ENCODE measurements around the gene NRG2. TPM values are rescaled to one million over a fixed set of nuclear protein-coding genes. Genes with fewer than 3 reads are reported as not detected.

NRG2 gene
- total and polyA plus RNA-seq, 7 experiments from 2014 or later: 0.05 to 0.22 (median 0.12) TPM; not detected in 3

- H3K4me1 Mint-ChIP-seq: peaks cover 0 to 2% (median 0%) of the 10 kb centered on the region in 7 donors
- no peak for DNase-seq
- H3K9me3 Mint-ChIP-seq: no peaks in the 10 kb centered on the region
- no peaks in the 10 kb centered on the region for H3K4me1 ChIP-seq (ENCODE audit: control insufficient read depth in 2 of 2, insufficient read depth in 2 of 2, low read length in 2 of 2)
- peaks cover 0 to 9% (median 4%) of the 10 kb centered on the region in 5 donors for H3K27me3 Mint-ChIP-seq
- ChIA-PET CTCF (no interaction called here), POLR2A (no interaction called here)
- intact Hi-C loops (cut with micrococcal nuclease): no loop called here
- H3K36me3 ChIP-seq (ENCODE audit: control insufficient read depth in 2 of 3, insufficient read depth in 3 of 3, low read length in 3 of 3): no peaks in the 10 kb centered on the region
- H3K9me3 ChIP-seq (ENCODE audit: control insufficient read depth in 2 of 3, low read length in 3 of 3): no peaks in the 10 kb centered on the region
- no peak overlapping the region for H3K4me3 Mint-ChIP-seq
- no peaks in the 10 kb centered on the region for H3K36me3 Mint-ChIP-seq
- ATAC-seq: no peak
- H3K4me3 ChIP-seq (ENCODE audit: low read length): no peak overlapping the region
- no peak overlapping the region for H3K27ac ChIP-seq (ENCODE audit: low read depth, low read length)
- H3K27ac Mint-ChIP-seq: no peak overlapping the region
- H3K27me3 ChIP-seq (ENCODE audit: control insufficient read depth in 2 of 2, insufficient read depth in 2 of 2, low read length in 2 of 2): no peaks in the 10 kb centered on the region
Observed at GRCh38 chr5:139884144-139884543, 159.0 kb downstream of the NRG2 start.

GRCh38 chr5:139882961-139883539, 160.0 kb downstream of the NRG2 start:
- no peaks in the 10 kb centered on the region for H3K36me3 Mint-ChIP-seq
- H3K27me3 Mint-ChIP-seq: peaks cover 0 to 9% (median 4%) of the 10 kb centered on the region in 5 donors
- no peaks in the 10 kb centered on the region for H3K9me3 Mint-ChIP-seq
- ATAC-seq (no peak), DNase-seq (no peak)
- H3K4me1 ChIP-seq (ENCODE audit: control insufficient read depth in 2 of 2, insufficient read depth in 2 of 2, low read length in 2 of 2): no peaks in the 10 kb centered on the region
- no peak overlapping the region for H3K27ac Mint-ChIP-seq
- intact Hi-C loops (cut with micrococcal nuclease): no loop called here
- no peaks in the 10 kb centered on the region for H3K27me3 ChIP-seq (ENCODE audit: control insufficient read depth in 2 of 2, insufficient read depth in 2 of 2, low read length in 2 of 2)
- H3K4me3 ChIP-seq (ENCODE audit: low read length): no peak overlapping the region
- CTCF ChIA-PET: no interaction called here
- POLR2A ChIA-PET: no interaction called here
- H3K27ac ChIP-seq (ENCODE audit: low read depth, low read length): no peak overlapping the region
- H3K36me3 ChIP-seq (ENCODE audit: control insufficient read depth in 2 of 3, insufficient read depth in 3 of 3, low read length in 3 of 3): no peaks in the 10 kb centered on the region
- H3K4me1 Mint-ChIP-seq: peaks cover 0 to 2% (median 0%) of the 10 kb centered on the region in 7 donors
- no peaks in the 10 kb centered on the region for H3K9me3 ChIP-seq (ENCODE audit: control insufficient read depth in 2 of 3, low read length in 3 of 3)
- no peak overlapping the region for H3K4me3 Mint-ChIP-seq

GRCh38 chr5:139882316-139882715, 160.8 kb downstream of the NRG2 start:
- Histone ChIP-seq H3K9me3 (ENCODE audit: control insufficient read depth in 2 of 3, low read length in 3 of 3) (no peaks in the 10 kb centered on the region), H3K4me1 (ENCODE audit: control insufficient read depth in 2 of 2, insufficient read depth in 2 of 2, low read length in 2 of 2) (no peaks in the 10 kb centered on the region), H3K27me3 (ENCODE audit: control insufficient read depth in 2 of 2, insufficient read depth in 2 of 2, low read length in 2 of 2) (no peaks in the 10 kb centered on the region), H3K4me3 (ENCODE audit: low read length) (no peak overlapping the region), H3K36me3 (ENCODE audit: control insufficient read depth in 2 of 3, insufficient read depth in 3 of 3, low read length in 3 of 3) (no peaks in the 10 kb centered on the region), H3K27ac (ENCODE audit: low read depth, low read length) (no peak overlapping the region)
- DNase-seq (no peak), ATAC-seq (no peak)
- ChIA-PET CTCF (no interaction called here), POLR2A (no interaction called here)
- no peaks in the 10 kb centered on the region for H3K36me3 Mint-ChIP-seq
- H3K27me3 Mint-ChIP-seq: peaks cover 0 to 9% (median 2%) of the 10 kb centered on the region in 5 donors
- H3K27ac Mint-ChIP-seq: no peak overlapping the region
- peaks cover 0 to 2% (median 0%) of the 10 kb centered on the region in 7 donors for H3K4me1 Mint-ChIP-seq
- H3K4me3 Mint-ChIP-seq: no peak overlapping the region
- intact Hi-C loops (cut with micrococcal nuclease): no loop called here
- no peaks in the 10 kb centered on the region for H3K9me3 Mint-ChIP-seq

GRCh38 chr5:139881143-139881733, 161.9 kb downstream of the NRG2 start:
- H3K4me3 ChIP-seq (ENCODE audit: low read length): no peak overlapping the region
- no peaks in the 10 kb centered on the region for H3K4me1 ChIP-seq (ENCODE audit: control insufficient read depth in 2 of 2, insufficient read depth in 2 of 2, low read length in 2 of 2)
- ATAC-seq (no peak), DNase-seq (no peak)
- intact Hi-C loops (cut with micrococcal nuclease): no loop called here
- ChIA-PET POLR2A (no interaction called here), CTCF (no interaction called here)
- Mint-ChIP-seq H3K9me3 (peaks cover 0 to under 1% (median 0%) of the 10 kb centered on the region in 11 donors), H3K36me3 (no peaks in the 10 kb centered on the region), H3K4me3 (no peak overlapping the region), H3K4me1 (peaks cover 0 to 5% (median 0%) of the 10 kb centered on the region in 7 donors), H3K27me3 (peaks cover 0 to 9% (median 2%) of the 10 kb centered on the region in 5 donors), H3K27ac (no peak overlapping the region)
- H3K9me3 ChIP-seq (ENCODE audit: control insufficient read depth in 2 of 3, low read length in 3 of 3): no peaks in the 10 kb centered on the region
- no peaks in the 10 kb centered on the region for H3K27me3 ChIP-seq (ENCODE audit: control insufficient read depth in 2 of 2, insufficient read depth in 2 of 2, low read length in 2 of 2)
- no peak overlapping the region for H3K27ac ChIP-seq (ENCODE audit: low read depth, low read length)
- no peaks in the 10 kb centered on the region for H3K36me3 ChIP-seq (ENCODE audit: control insufficient read depth in 2 of 3, insufficient read depth in 3 of 3, low read length in 3 of 3)

GRCh38 chr5:139880416-139881142, 162.5 kb downstream of the NRG2 start:
- H3K9me3 Mint-ChIP-seq: peaks cover 0 to 7% (median 0%) of the 10 kb centered on the region in 11 donors
- Histone ChIP-seq H3K4me1 (ENCODE audit: control insufficient read depth in 2 of 2, insufficient read depth in 2 of 2, low read length in 2 of 2) (no peaks in the 10 kb centered on the region), H3K4me3 (ENCODE audit: low read length) (no peak overlapping the region), H3K27ac (ENCODE audit: low read depth, low read length) (no peak overlapping the region), H3K36me3 (ENCODE audit: control insufficient read depth in 2 of 3, insufficient read depth in 3 of 3, low read length in 3 of 3) (no peaks in the 10 kb centered on the region), H3K9me3 (ENCODE audit: control insufficient read depth in 2 of 3, low read length in 3 of 3) (no peaks in the 10 kb centered on the region), H3K27me3 (ENCODE audit: control insufficient read depth in 2 of 2, insufficient read depth in 2 of 2, low read length in 2 of 2) (no peaks in the 10 kb centered on the region)
- CTCF ChIA-PET: no interaction called here
- DNase-seq (no peak), ATAC-seq (no peak)
- POLR2A ChIA-PET: no interaction called here
- H3K27me3 Mint-ChIP-seq: peaks cover 0 to 12% (median 6%) of the 10 kb centered on the region in 5 donors
- intact Hi-C loops (cut with micrococcal nuclease): no loop called here
- peaks cover 0 to 6% (median 0%) of the 10 kb centered on the region in 5 donors for H3K36me3 Mint-ChIP-seq
- H3K27ac Mint-ChIP-seq: no peak overlapping the region
- H3K4me3 Mint-ChIP-seq: no peak overlapping the region
- peaks cover 0 to 5% (median 0%) of the 10 kb centered on the region in 7 donors for H3K4me1 Mint-ChIP-seq

GRCh38 chr5:139878093-139878492, 165.0 kb downstream of the NRG2 start:
- ATAC-seq: no peak
- peaks cover 0 to 5% (median 0%) of the 10 kb centered on the region in 7 donors for H3K4me1 Mint-ChIP-seq
- CTCF ChIA-PET: no interaction called here

More at GRCh38 chr5:139878093-139878492, 165.0 kb downstream of the NRG2 start:
- H3K36me3 Mint-ChIP-seq: peaks cover 0 to 8% (median 0%) of the 10 kb centered on the region in 5 donors
- intact Hi-C loops (cut with micrococcal nuclease): no loop called here
- Histone ChIP-seq H3K4me3 (ENCODE audit: low read length) (no peak overlapping the region), H3K27ac (ENCODE audit: low read depth, low read length) (no peak overlapping the region), H3K27me3 (ENCODE audit: control insufficient read depth in 2 of 2, insufficient read depth in 2 of 2, low read length in 2 of 2) (no peaks in the 10 kb centered on the region), H3K4me1 (ENCODE audit: control insufficient read depth in 2 of 2, insufficient read depth in 2 of 2, low read length in 2 of 2) (no peaks in the 10 kb centered on the region), H3K36me3 (ENCODE audit: control insufficient read depth in 2 of 3, insufficient read depth in 3 of 3, low read length in 3 of 3) (no peaks in the 10 kb centered on the region), H3K9me3 (ENCODE audit: control insufficient read depth in 2 of 3, low read length in 3 of 3) (no peaks in the 10 kb centered on the region)
- peaks cover 0 to 10% (median 0%) of the 10 kb centered on the region in 11 donors for H3K9me3 Mint-ChIP-seq
- DNase-seq: no peak
- no peak overlapping the region for H3K27ac Mint-ChIP-seq
- H3K27me3 Mint-ChIP-seq: peaks cover 3 to 14% (median 10%) of the 10 kb centered on the region in 5 donors
- POLR2A ChIA-PET: no interaction called here
- no peak overlapping the region for H3K4me3 Mint-ChIP-seq
